ENCODE data around the gene MAFB. TPM values are rescaled to one million over a fixed set of nuclear protein-coding genes. Genes with fewer than 3 reads are reported as not detected.
"Not testable (repeated sequence)": the region's sequence is repeated elsewhere in the genome, so short reads cannot be mapped to it uniquely, and the experiment has no call there.

The MAFB gene
- 1 to 10 TPM in 1 of 2 donors, under 1 TPM in 1; 0.64 to 1.6 TPM for total RNA-seq

DNA sequence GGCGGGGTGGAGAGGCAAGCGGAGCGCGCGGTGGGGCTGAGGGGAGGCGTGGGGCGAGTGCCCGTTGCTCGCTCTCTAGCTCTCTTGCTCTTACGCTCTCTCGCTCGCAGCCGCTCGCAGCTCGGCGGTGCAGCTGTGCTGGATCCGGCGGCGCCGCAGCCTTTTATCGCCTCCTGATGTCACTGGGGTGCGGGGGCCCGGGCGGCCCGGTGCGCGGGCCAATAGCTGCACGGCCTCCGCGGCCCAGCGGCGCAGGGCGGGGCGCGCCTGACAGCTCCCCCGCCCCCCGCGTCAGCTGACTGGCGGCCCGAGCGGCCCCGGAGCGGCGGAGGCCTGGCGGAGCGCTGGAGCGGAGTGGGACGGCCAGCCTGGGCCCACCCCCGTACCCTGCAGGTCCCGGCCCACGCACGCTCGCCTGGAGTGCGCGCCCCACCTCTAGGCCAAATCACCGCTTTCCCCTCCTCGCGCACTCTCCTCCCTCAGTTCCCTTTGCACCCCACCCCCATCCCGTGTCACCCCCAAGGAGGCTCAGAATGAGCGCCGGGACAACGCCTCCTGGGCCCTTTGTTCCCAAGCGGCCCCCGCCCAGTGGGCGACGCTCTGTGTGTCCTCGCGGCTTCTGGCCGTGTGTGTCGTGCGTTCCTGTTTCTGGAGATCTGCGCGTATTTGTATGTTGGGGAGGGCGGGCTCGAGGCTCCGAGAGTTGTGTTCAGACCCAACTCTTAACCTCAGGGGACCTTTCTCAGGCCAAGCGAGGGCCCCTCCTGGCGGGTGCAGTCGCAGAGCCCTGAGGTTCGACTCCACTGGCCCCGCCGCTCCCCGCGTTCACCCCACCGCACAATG is at the start of gene MAFB:
TSS of gene MAFB (minus strand) at position 137 of the 843 bp plus-strand sequence. CDS start 386 bp downstream, outside the sequence.
- peaks cover 4 to 7% of the 10 kb centered on the region in 2 donors for H3K4me1 Mint-ChIP-seq (ENCODE audit: low read depth in 2 of 2)

DNA sequence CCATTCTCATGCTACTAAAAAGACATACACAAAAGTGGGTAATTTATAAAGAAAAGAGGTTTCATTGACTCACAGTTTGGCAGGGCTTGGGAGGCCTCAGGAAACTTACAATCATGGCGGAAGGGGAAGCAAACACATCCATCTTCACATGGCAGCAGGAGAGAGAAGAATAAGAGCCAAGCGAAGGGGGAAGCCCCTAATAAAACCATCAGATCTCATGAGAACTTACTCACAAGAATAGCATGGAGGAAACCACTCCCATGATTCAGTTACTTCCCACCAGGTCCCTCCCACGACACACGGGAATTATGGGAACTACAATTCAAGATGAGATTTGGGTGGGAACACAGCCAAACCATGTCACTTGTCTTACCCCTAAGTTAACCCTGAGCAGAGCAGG is 47.4 kb upstream of the MAFB start:
- not testable (repeated sequence) for H3K4me3 Mint-ChIP-seq; H3K9me3 Mint-ChIP-seq; H3K27ac Mint-ChIP-seq; H3K4me1 Mint-ChIP-seq (ENCODE audit: low read depth in 2 of 2); DNase-seq (ENCODE audit: low spot score); H3K36me3 Mint-ChIP-seq; ATAC-seq
- peaks cover 27 to 47% of the 10 kb centered on the region in 2 donors for H3K27me3 Mint-ChIP-seq

More for the DNA sequence above, at the start of gene MAFB:
- ATAC-seq (peak; percentile 77 to 87), DNase-seq (ENCODE audit: low spot score) (peak; percentile 72)
- peaks cover 39 to 51% of the 10 kb centered on the region in 2 donors for H3K27me3 Mint-ChIP-seq
- H3K36me3 Mint-ChIP-seq: no peaks in the 10 kb centered on the region
- no peaks in the 10 kb centered on the region for H3K9me3 Mint-ChIP-seq
- H3K27ac Mint-ChIP-seq: no peak within 1 kb of the TSS
- peak within 1 kb of the TSS; percentile 77 for H3K4me3 Mint-ChIP-seq

DNA sequence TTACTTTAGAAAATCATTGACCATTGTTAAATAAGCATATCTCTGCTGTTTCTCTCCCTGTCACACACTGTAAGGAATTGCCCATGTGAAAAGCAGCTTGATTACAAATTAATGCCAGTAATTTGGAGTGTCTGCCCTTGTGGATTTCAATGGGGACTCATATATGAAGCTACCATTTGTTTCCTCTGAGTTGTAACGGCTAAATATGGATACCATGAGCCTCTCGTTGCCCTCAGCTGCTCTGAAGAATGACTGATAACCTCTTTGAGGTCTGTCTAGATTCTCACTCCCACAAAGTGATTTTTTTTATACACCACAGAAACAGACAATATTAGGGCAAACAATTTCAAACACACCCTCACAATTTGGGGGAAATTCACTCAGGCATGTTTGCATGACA is 40.0 kb upstream of the MAFB start:
- H3K36me3 Mint-ChIP-seq: no peaks in the 10 kb centered on the region
- no peak for DNase-seq (ENCODE audit: low spot score)

DNA sequence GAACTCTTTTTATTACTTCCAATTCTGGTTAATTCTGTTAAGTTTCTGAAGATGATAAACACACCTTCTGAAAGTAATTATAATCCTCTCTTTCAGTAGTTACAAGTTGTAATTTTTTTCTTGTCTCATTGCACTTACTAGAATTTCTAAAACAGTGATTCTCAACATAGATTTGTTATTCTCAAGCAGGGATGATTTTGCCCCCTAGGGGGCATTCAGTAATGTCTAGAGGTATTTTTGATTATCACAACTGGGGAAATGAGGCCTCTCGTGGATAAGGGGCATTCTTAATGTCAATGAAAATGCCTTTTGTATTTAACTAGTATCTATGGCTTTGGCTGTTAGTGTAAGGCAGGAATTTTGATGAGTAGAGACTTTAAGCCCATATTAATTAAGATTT is 39.4 kb upstream of the MAFB start:
- H3K27ac Mint-ChIP-seq: no peak overlapping the region
- no peak for ATAC-seq
- H3K36me3 Mint-ChIP-seq: no peaks in the 10 kb centered on the region
- H3K4me1 Mint-ChIP-seq (ENCODE audit: low read depth in 2 of 2): no peaks in the 10 kb centered on the region
- H3K9me3 Mint-ChIP-seq: no peaks in the 10 kb centered on the region
- peaks cover 25 to 26% of the 10 kb centered on the region in 2 donors for H3K27me3 Mint-ChIP-seq
- H3K4me3 Mint-ChIP-seq: no peak overlapping the region
- DNase-seq (ENCODE audit: low spot score): no peak

More for the DNA sequence above, 40.0 kb upstream of the MAFB start:
- no peak for ATAC-seq
- H3K4me1 Mint-ChIP-seq (ENCODE audit: low read depth in 2 of 2): no peaks in the 10 kb centered on the region
- no peak overlapping the region for H3K27ac Mint-ChIP-seq
- peaks cover 29 to 30% of the 10 kb centered on the region in 2 donors for H3K27me3 Mint-ChIP-seq
- H3K9me3 Mint-ChIP-seq: no peaks in the 10 kb centered on the region
- no peak overlapping the region for H3K4me3 Mint-ChIP-seq

DNA sequence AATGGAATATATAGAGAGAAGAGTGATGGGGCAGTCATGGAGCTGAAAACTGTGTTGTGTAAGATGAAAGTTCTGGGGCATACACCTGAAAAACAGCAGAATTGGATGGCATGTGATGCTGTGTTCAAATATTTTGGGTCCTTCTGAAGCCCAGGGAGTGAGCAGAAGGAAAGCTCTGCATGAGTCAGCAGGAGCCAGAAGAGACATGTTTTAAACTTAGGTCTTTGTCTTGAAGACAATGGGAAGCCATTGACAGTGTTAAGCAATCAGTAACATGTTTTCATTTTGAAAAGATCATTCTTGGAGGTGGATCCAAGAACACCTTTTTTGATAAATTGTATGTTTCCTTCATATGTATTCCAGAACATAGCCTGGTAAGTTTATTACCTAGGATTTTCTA is 38.9 kb upstream of the MAFB start:
- Mint-ChIP-seq H3K9me3 (no peaks in the 10 kb centered on the region), H3K27me3 (peaks cover 20 to 23% of the 10 kb centered on the region in 2 donors), H3K4me1 (ENCODE audit: low read depth in 2 of 2) (no peaks in the 10 kb centered on the region), H3K4me3 (no peak overlapping the region), H3K27ac (no peak overlapping the region), H3K36me3 (no peaks in the 10 kb centered on the region)
- DNase-seq (ENCODE audit: low spot score) (no peak), ATAC-seq (no peak)

DNA sequence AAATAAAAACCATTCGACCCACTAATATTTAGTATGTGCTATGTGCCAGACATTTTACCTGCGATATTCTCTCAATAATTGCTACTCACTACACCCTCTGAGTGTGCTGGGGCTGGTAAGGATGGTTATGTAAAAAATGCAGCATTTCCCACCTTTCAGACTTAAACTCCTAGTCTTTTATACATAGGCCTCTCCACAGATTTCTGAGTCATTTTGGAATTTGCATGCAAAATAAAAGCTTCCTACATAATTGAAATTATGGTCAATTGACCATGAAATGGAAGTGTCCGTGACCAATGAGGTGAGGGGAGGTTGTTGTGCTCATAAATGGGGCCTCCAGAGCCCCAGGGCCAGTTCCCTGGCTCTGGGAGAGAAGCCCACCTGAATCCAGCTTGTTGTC is 37.7 kb upstream of the MAFB start:
- DNase-seq (ENCODE audit: low spot score) (no peak), ATAC-seq (no peak)
- Mint-ChIP-seq H3K4me1 (ENCODE audit: low read depth in 2 of 2) (no peaks in the 10 kb centered on the region), H3K4me3 (no peak overlapping the region), H3K27ac (no peak overlapping the region), H3K36me3 (no peaks in the 10 kb centered on the region), H3K9me3 (no peaks in the 10 kb centered on the region), H3K27me3 (peaks cover 16 to 23% of the 10 kb centered on the region in 2 donors)

DNA sequence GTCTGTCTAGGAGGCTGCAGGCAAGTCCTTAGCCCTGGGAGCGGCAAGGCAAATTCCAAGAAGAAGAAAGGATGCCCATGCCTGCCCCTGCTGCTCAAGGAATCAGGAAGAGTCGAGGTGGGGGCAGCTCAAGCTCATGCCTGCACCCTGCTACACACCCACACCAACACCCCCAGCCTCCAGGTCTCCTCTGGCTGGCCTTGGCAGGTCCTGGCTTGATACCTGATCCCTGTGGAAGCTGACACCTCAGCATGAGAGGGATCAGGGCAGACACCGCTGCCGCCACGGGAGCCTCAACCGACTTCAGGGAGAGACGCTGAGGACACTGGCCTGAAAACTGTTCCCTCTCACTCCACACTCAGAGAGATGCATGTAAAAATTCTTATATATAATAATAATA is 35.5 kb upstream of the MAFB start:
- Mint-ChIP-seq H3K27me3 (peaks cover 15 to 18% of the 10 kb centered on the region in 2 donors), H3K4me1 (ENCODE audit: low read depth in 2 of 2) (no peaks in the 10 kb centered on the region), H3K36me3 (no peaks in the 10 kb centered on the region), H3K9me3 (no peaks in the 10 kb centered on the region), H3K4me3 (no peak overlapping the region), H3K27ac (no peak overlapping the region)
- ATAC-seq: peak in 1 of 2 donors; percentile 27
- no peak for DNase-seq (ENCODE audit: low spot score)

DNA sequence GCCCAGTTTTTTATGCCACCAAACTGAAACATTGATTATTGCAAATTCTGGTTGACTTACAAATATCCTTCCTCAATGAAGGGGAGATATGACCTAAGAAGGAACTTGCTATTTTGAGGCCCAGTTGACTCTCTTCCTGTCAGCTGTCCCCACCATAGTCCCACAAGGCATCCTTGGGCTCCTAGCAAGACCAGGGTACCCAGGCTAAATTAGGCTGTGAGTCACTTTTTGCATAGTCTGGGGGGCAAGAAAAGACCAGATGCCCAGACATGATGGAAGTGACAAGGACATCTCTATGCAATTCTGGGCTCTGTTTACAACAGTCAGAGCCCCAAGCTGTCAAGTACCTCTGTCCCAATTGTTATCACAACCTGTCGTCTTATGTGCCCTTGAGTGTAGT is 31.8 kb upstream of the MAFB start:
- ATAC-seq: no peak

DNA sequence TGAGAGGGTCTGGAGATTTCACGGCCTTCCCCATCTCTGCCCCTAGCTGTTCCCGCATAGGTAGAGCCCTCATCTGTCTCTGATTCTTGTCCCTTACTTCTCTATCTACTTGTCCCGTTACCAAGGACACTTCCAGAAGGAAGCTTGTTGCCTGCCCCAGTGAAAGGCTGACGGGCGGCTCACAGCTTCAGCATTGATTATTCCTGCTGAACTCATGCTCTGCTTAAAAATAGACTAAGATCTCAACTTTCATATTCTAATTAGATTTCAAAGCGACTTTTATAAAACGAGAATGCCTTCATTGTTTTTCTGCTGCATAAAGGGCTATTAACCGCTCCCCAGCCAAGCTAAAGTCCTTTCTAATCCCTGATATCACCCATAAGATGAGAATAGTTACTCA is 31.1 kb upstream of the MAFB start:
- no peaks in the 10 kb centered on the region for H3K36me3 Mint-ChIP-seq
- DNase-seq (ENCODE audit: low spot score) (no peak), ATAC-seq (no peak)
- no peaks in the 10 kb centered on the region for H3K9me3 Mint-ChIP-seq
- no peak overlapping the region for H3K27ac Mint-ChIP-seq
- H3K4me1 Mint-ChIP-seq (ENCODE audit: low read depth in 2 of 2): no peaks in the 10 kb centered on the region
- no peak overlapping the region for H3K4me3 Mint-ChIP-seq
- peaks cover 14 to 20% of the 10 kb centered on the region in 2 donors for H3K27me3 Mint-ChIP-seq

More for the DNA sequence above, 31.8 kb upstream of the MAFB start:
- Mint-ChIP-seq H3K36me3 (no peaks in the 10 kb centered on the region), H3K4me3 (no peak overlapping the region), H3K4me1 (ENCODE audit: low read depth in 2 of 2) (no peaks in the 10 kb centered on the region), H3K27ac (no peak overlapping the region), H3K27me3 (peaks cover 14 to 20% of the 10 kb centered on the region in 2 donors), H3K9me3 (no peaks in the 10 kb centered on the region)
- DNase-seq (ENCODE audit: low spot score): no peak

DNA sequence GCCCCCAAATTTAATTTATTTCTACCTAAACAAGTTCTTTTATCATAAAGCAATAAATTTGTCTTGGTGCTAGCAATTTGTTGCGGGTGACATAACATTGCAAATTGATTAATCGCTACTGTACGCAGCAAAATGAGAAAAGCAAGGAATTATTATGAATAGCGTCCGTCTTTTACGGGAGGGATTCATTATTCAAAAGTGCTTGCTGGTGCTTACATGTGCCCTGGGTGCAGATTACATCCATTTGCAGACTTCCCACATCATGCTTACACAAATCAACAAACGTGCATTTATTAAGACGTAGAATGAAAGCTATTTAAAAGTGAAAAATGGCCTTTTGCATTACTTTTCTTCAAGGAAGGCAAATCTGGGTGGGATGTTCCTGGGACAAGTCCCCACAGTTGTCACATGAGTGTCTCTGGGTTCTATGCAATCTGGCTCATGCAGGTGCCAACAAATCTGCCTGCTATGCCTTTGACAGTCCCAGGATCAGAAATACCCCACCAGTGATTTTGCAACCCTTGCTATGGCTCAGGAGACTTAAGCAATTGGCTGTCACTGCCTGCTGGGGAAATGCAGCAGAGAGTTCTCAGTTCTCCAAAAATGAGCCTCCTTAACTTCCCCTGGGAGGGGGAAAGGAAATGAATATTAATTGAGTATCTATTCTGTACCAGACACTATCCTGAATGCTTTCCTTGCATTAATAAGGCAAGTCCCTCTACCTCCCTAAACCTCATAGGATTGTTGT is 30.1 kb upstream of the MAFB start:
- Mint-ChIP-seq H3K36me3 (no peaks in the 10 kb centered on the region), H3K27ac (no peak overlapping the region), H3K4me1 (ENCODE audit: low read depth in 2 of 2) (no peaks in the 10 kb centered on the region), H3K4me3 (no peak overlapping the region), H3K9me3 (no peaks in the 10 kb centered on the region), H3K27me3 (peaks cover 14 to 20% of the 10 kb centered on the region in 2 donors)
- ATAC-seq: no peak
- DNase-seq (ENCODE audit: low spot score): no peak

DNA sequence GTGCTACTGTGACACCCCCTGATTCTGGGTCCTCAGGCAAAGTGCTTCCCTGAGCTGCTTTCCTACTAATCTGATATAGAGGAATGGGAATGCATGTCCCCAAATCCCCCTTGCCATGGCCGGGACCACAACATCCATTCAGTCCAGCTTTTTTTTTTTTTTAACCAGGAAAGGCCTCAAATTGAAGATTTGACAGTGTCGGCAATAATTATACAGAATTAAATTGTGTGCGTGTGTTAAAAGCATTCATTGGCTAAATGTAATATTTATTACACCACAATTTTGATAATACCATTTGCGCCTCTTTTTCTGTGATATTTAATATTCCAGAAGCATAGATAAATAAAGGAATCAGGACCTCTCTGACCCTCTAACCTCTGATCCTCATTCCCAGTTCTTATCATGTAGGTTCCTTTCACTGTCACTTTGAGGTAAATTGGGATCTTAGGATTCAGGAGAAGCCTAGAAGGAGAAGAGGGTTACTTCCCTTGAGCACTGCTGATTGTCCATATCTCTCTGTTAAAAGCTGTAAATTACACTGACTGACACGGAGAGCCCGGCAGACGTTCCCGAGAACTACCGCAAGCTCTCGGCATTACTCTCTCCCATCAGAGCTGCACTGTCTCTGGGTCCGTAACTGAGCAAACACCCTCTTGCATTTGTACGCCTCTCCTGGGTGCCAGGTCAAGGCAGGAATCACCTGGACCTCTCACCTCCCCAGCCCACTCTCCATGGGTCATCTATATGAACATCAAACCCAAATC is 29.4 kb upstream of the MAFB start:
- H3K4me1 Mint-ChIP-seq (ENCODE audit: low read depth in 2 of 2): no peaks in the 10 kb centered on the region
- H3K9me3 Mint-ChIP-seq: no peaks in the 10 kb centered on the region
- DNase-seq (ENCODE audit: low spot score): no peak
- peaks cover 14 to 17% of the 10 kb centered on the region in 2 donors for H3K27me3 Mint-ChIP-seq
- H3K27ac Mint-ChIP-seq: no peak overlapping the region
- H3K36me3 Mint-ChIP-seq: no peaks in the 10 kb centered on the region
- ATAC-seq: no peak
- H3K4me3 Mint-ChIP-seq: no peak overlapping the region

DNA sequence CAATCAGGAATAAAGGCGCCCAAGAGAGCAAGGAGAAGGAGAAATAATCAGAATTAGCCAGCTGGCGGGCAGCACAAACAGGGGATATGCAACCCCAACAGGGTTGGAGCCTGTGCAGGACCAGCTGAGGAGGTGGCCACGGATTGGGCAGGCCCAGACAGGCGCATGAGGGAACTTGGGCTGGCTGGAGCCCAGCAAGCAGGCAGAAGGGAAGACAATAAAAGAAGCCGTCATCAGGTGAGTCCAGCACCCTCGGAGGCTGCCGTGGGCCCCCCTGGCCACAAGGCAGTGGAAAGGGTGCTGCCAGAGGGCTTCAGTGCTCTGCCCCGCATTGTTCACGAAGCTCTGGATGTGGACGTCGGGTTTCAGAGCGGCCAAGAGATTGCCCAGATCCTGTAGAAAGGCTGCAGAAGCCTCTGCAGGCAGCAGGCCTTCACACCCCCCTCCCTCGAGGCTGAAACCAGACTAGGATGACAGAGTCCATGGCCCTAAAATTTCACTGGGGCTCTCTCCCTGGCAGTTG is 28.4 kb upstream of the MAFB start:
- no peak overlapping the region for H3K27ac Mint-ChIP-seq
- ATAC-seq: no peak

DNA sequence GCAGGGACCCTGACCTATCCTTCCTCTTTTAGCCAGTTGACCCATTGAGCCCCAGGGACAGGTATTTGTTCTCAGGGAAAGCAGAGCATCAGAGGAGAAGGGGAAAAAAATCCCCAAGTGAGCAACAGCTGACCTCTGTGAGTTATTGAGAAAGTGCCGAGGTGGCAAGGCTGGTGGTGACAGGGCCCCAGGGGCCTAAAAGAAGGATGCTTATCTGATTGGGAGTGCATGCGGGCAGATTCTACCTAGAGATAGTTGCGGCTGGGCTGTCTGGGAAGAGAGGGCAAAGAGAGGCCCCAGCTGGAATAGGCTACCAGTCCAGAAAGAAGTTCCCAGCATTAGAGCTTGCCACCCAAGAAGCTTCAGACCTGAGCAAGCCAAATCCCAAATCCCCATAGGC is 26.5 kb upstream of the MAFB start:
- no peak overlapping the region for H3K4me3 Mint-ChIP-seq
- ATAC-seq (no peak), DNase-seq (ENCODE audit: low spot score) (no peak)
- H3K4me1 Mint-ChIP-seq (ENCODE audit: low read depth in 2 of 2): no peaks in the 10 kb centered on the region
- no peak overlapping the region for H3K27ac Mint-ChIP-seq
- H3K9me3 Mint-ChIP-seq: no peaks in the 10 kb centered on the region
- no peaks in the 10 kb centered on the region for H3K36me3 Mint-ChIP-seq
- H3K27me3 Mint-ChIP-seq: peaks cover 14 to 17% of the 10 kb centered on the region in 2 donors

More for the DNA sequence above, 28.4 kb upstream of the MAFB start:
- no peak overlapping the region for H3K4me3 Mint-ChIP-seq
- no peaks in the 10 kb centered on the region for H3K36me3 Mint-ChIP-seq
- H3K27me3 Mint-ChIP-seq: peaks cover 14 to 17% of the 10 kb centered on the region in 2 donors
- no peak for DNase-seq (ENCODE audit: low spot score)
- H3K4me1 Mint-ChIP-seq (ENCODE audit: low read depth in 2 of 2): no peaks in the 10 kb centered on the region
- no peaks in the 10 kb centered on the region for H3K9me3 Mint-ChIP-seq

All from natural killer cell treated with Interleukin-12 subunit alpha and Interleukin-12 subunit beta and Interleukin-15 and Interleukin-18, amount 100 ng/mL, for 72 hours (primary cell).